ENCODE measurements around the gene ECI1. TPM values are rescaled to one million over a fixed set of nuclear protein-coding genes. Genes with fewer than 3 reads are reported as not detected.

The ECI1 gene
- total and polyA plus RNA-seq, 2 of the 4 experiments (the other 2 are of a cell fraction), result 20.3 to 30.1 TPM

- Histone ChIP-seq H3K9me1 (ENCODE audit: insufficient read depth, low read length) (peaks cover 6% of the 10 kb centered on the region; the same call in 1 of the 2 replicates), H3K4me3 (ENCODE audit: insufficient read depth, low read depth, low read length) (no peak overlapping the region), H2BK15ac (ENCODE audit: low read depth, low read length) (no peak overlapping the region), H3K4ac (ENCODE audit: low read depth, low read length) (no peak overlapping the region), H4K91ac (ENCODE audit: insufficient read depth, low read depth, low read length) (no peak overlapping the region), H3K18ac (ENCODE audit: low read depth, low read length) (no peak overlapping the region), H4K8ac (ENCODE audit: low read depth in 2 of 2, low read length in 2 of 2) (no peak overlapping the region), H2BK20ac (ENCODE audit: low read depth, low read length) (no peak overlapping the region), H4K20me1 (ENCODE audit: insufficient read depth, low read length) (peaks cover 16% of the 10 kb centered on the region), H4K5ac (ENCODE audit: low read depth, low read length) (no peak overlapping the region), H2AFZ (replicated peaks; ENCODE audit: low read length, poor library complexity) (no peak overlapping the region), H2BK120ac (ENCODE audit: low read depth, low read length) (no peak overlapping the region), H2AK9ac (replicated peaks; ENCODE audit: low read depth, low read length, poor library complexity) (no peak overlapping the region), H3K27me3 (ENCODE audit: control insufficient read depth, insufficient read depth, low read length) (no peaks in the 10 kb centered on the region), H3K36me3 (ENCODE audit: control insufficient read depth, insufficient read depth, low read length) (peaks cover 28% of the 10 kb centered on the region), H3K4me2 (ENCODE audit: low read depth, low read length) (no peak overlapping the region), H3K79me1 (ENCODE audit: low read depth in 1 of 2, low read length in 2 of 2) (peaks cover 22 to 43% of the 10 kb centered on the region in 2 experiments), H3K14ac (replicated peaks; ENCODE audit: low read depth, low read length) (no peak overlapping the region), H3K56ac (ENCODE audit: extremely low read depth, insufficient read depth, low read length) (no peak overlapping the region), H3K9ac (ENCODE audit: low read depth, low read length) (no peak overlapping the region), H3K4me1 (ENCODE audit: control insufficient read depth, insufficient read depth, low read length) (peaks cover 11% of the 10 kb centered on the region), H3K27ac (ENCODE audit: insufficient read depth, low read length) (no peak overlapping the region), H2BK5ac (ENCODE audit: low read depth, low read length, poor library complexity, severe bottlenecking) (no peak overlapping the region), H3K23ac (ENCODE audit: low read depth, low read length) (no peak overlapping the region), H2AK5ac (ENCODE audit: low read depth, low read length) (no peak overlapping the region), H3K9me3 (ENCODE audit: control insufficient read depth, insufficient read depth, low read length) (no peaks in the 10 kb centered on the region)
- ChIA-PET POLR2A (ENCODE audit: unreplicated experiment) (no interaction called here), CTCF (no interaction called here)
- no peak for DNase-seq
- dilution Hi-C loops (cut with HindIII; ENCODE audit: low sequenced_read_pairs, unreplicated experiment) (no loop called here), in situ Hi-C loops (cut with MboI; ENCODE audit: low sequenced_read_pairs) (no loop called here), intact Hi-C loops (cut with micrococcal nuclease) (no loop called here)
- no TSS peak for BruUV-seq (replicated peaks)
- TF ChIP-seq RCOR1 (IDR thresholded peaks at IDR 0.05; ENCODE audit: insufficient replicate concordance, low read length), result no peak
- no peak for TF ChIP-seq CHD1 (IDR thresholded peaks at IDR 0.05; ENCODE audit: low read depth, low read length)
- TF ChIP-seq USF2 (IDR thresholded peaks at IDR 0.05; ENCODE audit: low read depth, low read length), result no peak
- no peak for TF ChIP-seq MAZ (IDR thresholded peaks at IDR 0.05; ENCODE audit: borderline replicate concordance, low read depth, low read length)
- no peak for TF ChIP-seq MXI1 (IDR thresholded peaks at IDR 0.05; ENCODE audit: borderline replicate concordance, low read depth, low read length)
- no peak for TF ChIP-seq MAFK (IDR thresholded peaks at IDR 0.05; ENCODE audit: low read depth, low read length)
- ATAC-seq (ENCODE audit: low read depth), result no peak
- WGBS, 2 experiments (ENCODE audit: extremely low coverage in 2 of 2, insufficient read length in 1 of 2), result 73% methylated on average over 10 of the region's 23 CpGs; no CpG with 5 or more reads in 1 of the 2 experiments
Observed at GRCh38 chr16:2208308-2208707, 43.1 kb downstream of the ECI1 start.

Measured in IMR-90 (cell line).